H1 (cell line): ENCODE results near the gene IRAK3. TPM values are rescaled to one million over a fixed set of nuclear protein-coding genes. Genes with fewer than 3 reads are reported as not detected.

Experiments
- CTCF ChIA-PET: fragments of 300-600 bp; sonication (Branson Sonifier 250); formaldehyde crosslinking; loops from one replicate; lab custom pipeline; 2021; ENCODE audit not compliant: partially characterized antibody; lab: Charles Lee
- POLR2A ChIA-PET: fragments of 300-600 bp; sonication (Branson Sonifier 250); formaldehyde crosslinking; loops from one replicate; lab custom pipeline; 2021; ENCODE audit warnings: inconsistent platforms; ENCODE audit not compliant: partially characterized antibody; lab: Charles Lee
- DNase-seq, 2 experiments: peaks; one replicate each; pipeline versions ENCODE4 v3.0.0 to v3.0.0-alpha.2; 2010 to 2022; ENCODE audit warnings: low spot score in 2 of 2, low read depth in 1 of 2, mixed read lengths in 1 of 2
- FAIRE-seq: peaks from 2 replicates; lab custom pipeline; 2011; peaks lifted over from hg19 to GRCh38; lab: Jason Lieb, UNC
- H2AFZ ChIP-seq: 2 replicates; pipeline ENCODE4 v1.8.1; 2012; ENCODE audit warnings: low read length, inconsistent platforms
- H2AK5ac ChIP-seq: 2 replicates; pipeline ENCODE4 v1.6.1; 2013; ENCODE audit warnings: low read depth, low read length
- H2BK120ac ChIP-seq: replicated peaks from 2 replicates; pipeline ENCODE3; 2013; ENCODE audit warnings: low read depth, low read length, inconsistent platforms
- H2BK12ac ChIP-seq: 2 replicates; pipeline ENCODE4 v1.6.1; 2013; ENCODE audit warnings: low read depth, low read length
- H2BK15ac ChIP-seq: 2 replicates; pipeline ENCODE4 v1.6.1; 2013; ENCODE audit warnings: low read length
- H2BK20ac ChIP-seq: 2 replicates; pipeline ENCODE4 v1.6.1; 2013; ENCODE audit warnings: low read length
- H2BK5ac ChIP-seq: 2 replicates; pipeline ENCODE4 v1.6.1; 2013; ENCODE audit warnings: low read depth, low read length
- H3K14ac ChIP-seq: 2 replicates; pipeline ENCODE4 v1.6.1; 2013; ENCODE audit warnings: inconsistent platforms; ENCODE audit not compliant: insufficient read length
- H3K18ac ChIP-seq: 2 replicates; pipeline ENCODE4 v1.6.1; 2013; ENCODE audit warnings: low read length; ENCODE audit errors: extremely low read depth
- H3K23ac ChIP-seq: 2 replicates; pipeline ENCODE4 v1.6.1; 2013; ENCODE audit warnings: inconsistent platforms; ENCODE audit not compliant: insufficient read length
- H3K23me2 ChIP-seq: 2 replicates; pipeline ENCODE4 v1.6.1; 2013; ENCODE audit warnings: low read depth, low read length
- H3K27ac ChIP-seq: 2 replicates; pipeline ENCODE4 v1.6.1; 2011; ENCODE audit warnings: low read depth, low read length, inconsistent platforms
- H3K27me3 ChIP-seq, 4 experiments: replicated peaks in 1 of 4; 1 replicate in 1 of 4; 2 replicates in 3 of 4; pipeline versions ENCODE4 v1.6.1 to v1.8.1; 2011 to 2013; ENCODE audit warnings: low read length in 3 of 4, mild to moderate bottlenecking in 3 of 4, inconsistent platforms in 2 of 4, mixed read lengths in 2 of 4, moderate library complexity in 1 of 4; ENCODE audit not compliant: control insufficient read depth in 3 of 4, insufficient read depth in 3 of 4; ENCODE audit errors: extremely low read depth in 1 of 4
- H3K36me3 ChIP-seq, 4 experiments: 2 replicates each; pipeline versions ENCODE4 v1.6.1 to v1.8.1; 2011 to 2013; ENCODE audit warnings: mild to moderate bottlenecking in 4 of 4, low read length in 3 of 4, moderate library complexity in 2 of 4, control low read depth in 1 of 4, inconsistent platforms in 1 of 4; ENCODE audit not compliant: insufficient read depth in 4 of 4, control insufficient read depth in 2 of 4
- H3K4ac ChIP-seq: replicated peaks from 2 replicates; pipeline ENCODE3; 2013; ENCODE audit warnings: low read length, low read depth, mixed read lengths, inconsistent platforms; ENCODE audit not compliant: insufficient read length
- H3K4me1 ChIP-seq, 4 experiments: replicated peaks in 1 of 4; 1 replicate in 1 of 4; 2 replicates in 3 of 4; pipeline versions ENCODE4 v1.6.1 to v1.8.1; 2011 to 2013; ENCODE audit warnings: low read length in 3 of 4, inconsistent platforms in 2 of 4, mixed read lengths in 1 of 4; ENCODE audit not compliant: insufficient read depth in 4 of 4, control insufficient read depth in 3 of 4
- H3K4me2 ChIP-seq, 2 experiments: 2 replicates each; pipeline versions ENCODE4 v1.6.1 to v1.8.1; 2011 to 2013; ENCODE audit warnings: low read depth in 2 of 2, low read length in 2 of 2, control low read depth in 1 of 2, inconsistent platforms in 1 of 2, mild to moderate bottlenecking in 1 of 2; ENCODE audit not compliant: insufficient read depth in 1 of 2
- H3K4me3 ChIP-seq, 4 experiments: fragments of 200-600, 300-600 bp in 1 of 4; sonication (generic), shearing (Covaris generic), sonication (Bioruptor Twin) in 1 of 4; 2 replicates each; pipeline versions ENCODE4 v1.5.1 to v1.8.1; 2011 to 2016; ENCODE audit warnings: low read length in 4 of 4, low read depth in 3 of 4, control low read depth in 2 of 4, inconsistent platforms in 2 of 4, mild to moderate bottlenecking in 2 of 4, mixed read lengths in 1 of 4, moderate library complexity in 1 of 4; ENCODE audit not compliant: insufficient read depth in 2 of 4; ENCODE audit errors: extremely low read depth in 1 of 4
- H3K56ac ChIP-seq: replicated peaks from 2 replicates; pipeline ENCODE3; 2013; ENCODE audit warnings: low read depth, mild to moderate bottlenecking, mixed read lengths, low read length, inconsistent platforms; ENCODE audit not compliant: insufficient read length
- H3K79me1 ChIP-seq: 2 replicates; pipeline ENCODE4 v1.6.1; 2013; ENCODE audit warnings: low read depth, low read length, control low read depth
- H3K79me2 ChIP-seq, 2 experiments: 2 replicates each; pipeline versions ENCODE4 v1.6.1 to v1.8.1; 2012 to 2013; ENCODE audit warnings: low read length in 2 of 2, mild to moderate bottlenecking in 2 of 2, inconsistent platforms in 1 of 2; ENCODE audit not compliant: insufficient read depth in 2 of 2, control insufficient read depth in 1 of 2
- H3K9ac ChIP-seq, 4 experiments: replicated peaks in 1 of 4; 1 replicate in 1 of 4; 2 replicates in 3 of 4; pipeline versions ENCODE4 v1.6.1 to v1.8.1; 2011 to 2013; ENCODE audit warnings: low read depth in 3 of 4, low read length in 3 of 4, control low read depth in 2 of 4, mild to moderate bottlenecking in 2 of 4, moderate library complexity in 2 of 4, inconsistent platforms in 1 of 4; ENCODE audit errors: extremely low read depth in 1 of 4
- H3K9me3 ChIP-seq, 2 experiments: 2 replicates each; pipeline versions ENCODE4 v1.6.1 to v1.8.1; 2012 to 2013; ENCODE audit warnings: mild to moderate bottlenecking in 2 of 2, moderate library complexity in 2 of 2, control low read depth in 1 of 2, inconsistent platforms in 1 of 2, low read depth in 1 of 2, low read length in 1 of 2, mixed read lengths in 1 of 2; ENCODE audit not compliant: insufficient read depth in 2 of 2
- H4K20me1 ChIP-seq, 2 experiments: replicated peaks in 1 of 2; 2 replicates each; pipeline versions ENCODE3 to v1.8.1; 2011 to 2013; ENCODE audit warnings: inconsistent platforms in 2 of 2, low read length in 2 of 2, mild to moderate bottlenecking in 1 of 2; ENCODE audit not compliant: insufficient read depth in 2 of 2, control insufficient read depth in 1 of 2
- H4K5ac ChIP-seq: 2 replicates; pipeline ENCODE4 v1.6.1; 2013; ENCODE audit warnings: low read length, low read depth, mixed read lengths, inconsistent platforms; ENCODE audit not compliant: insufficient read length
- H4K8ac ChIP-seq: 2 replicates; pipeline ENCODE4 v1.8.0; 2013; ENCODE audit warnings: mild to moderate bottlenecking, moderate library complexity, low read length, inconsistent platforms; ENCODE audit not compliant: insufficient read depth; ENCODE audit errors: extremely low read depth
- H4K91ac ChIP-seq: replicated peaks from 2 replicates; pipeline ENCODE3; 2013; ENCODE audit warnings: low read length, mixed read lengths, inconsistent platforms; ENCODE audit not compliant: insufficient read length
- CBX5 ChIP-seq: fragments of 300-800, 300-1000 bp; sonication (generic); IDR thresholded peaks from 2 replicates; pipeline ENCODE4 v1.7.1; 2016; ENCODE audit warnings: antibody characterized with exemption, low read length, low read depth
- CHD1 ChIP-seq: IDR thresholded peaks from 2 replicates; pipeline ENCODE4 v1.6.1; 2012; ENCODE audit warnings: low read depth, low read length, improper control_type of control experiment
- EZH2 ChIP-seq: fragments of 200-600 bp; sonication (generic); IDR thresholded peaks from 2 replicates; pipeline ENCODE4 v1.7.1; 2012; ENCODE audit warnings: low read depth, mild to moderate bottlenecking, moderate library complexity, low read length, inconsistent platforms; ENCODE audit not compliant: severe bottlenecking
- HDAC6 ChIP-seq: IDR thresholded peaks from one replicate; pipeline ENCODE4 v1.7.1; 2012; ENCODE audit warnings: low read depth, mild to moderate bottlenecking, inconsistent platforms, low read length, moderate library complexity
- JUN ChIP-seq: IDR thresholded peaks from 2 replicates; pipeline ENCODE4 v1.6.1; 2011; ENCODE audit warnings: low read depth, mild to moderate bottlenecking, improper control_type of control experiment, low read length
- JUND ChIP-seq: IDR thresholded peaks from 2 replicates; pipeline ENCODE4 v1.6.1; 2011; ENCODE audit warnings: mild to moderate bottlenecking, improper control_type of control experiment, low read length
- PHF8 ChIP-seq: fragments of 200-600 bp; sonication (generic); conservative IDR thresholded peaks from 2 replicates; pipeline ENCODE4 v1.7.1; 2012; ENCODE audit warnings: low read depth, mild to moderate bottlenecking, inconsistent platforms, low read length, moderate library complexity
- RAD21 ChIP-seq, 2 experiments: IDR thresholded peaks in 1 of 2; conservative IDR thresholded peaks in 1 of 2; 2 replicates each; pipeline ENCODE4 v1.6.1; 2011; ENCODE audit warnings: low read depth in 2 of 2, low read length in 2 of 2, improper control_type of control experiment in 1 of 2, inconsistent platforms in 1 of 2, mild to moderate bottlenecking in 1 of 2, moderate library complexity in 1 of 2
- SIN3A ChIP-seq, 2 experiments: IDR thresholded peaks in 1 of 2; conservative IDR thresholded peaks in 1 of 2; 2 replicates each; pipeline ENCODE4 v1.6.1; 2011 to 2012; ENCODE audit warnings: low read length in 2 of 2, improper control_type of control experiment in 1 of 2, low read depth in 1 of 2, mild to moderate bottlenecking in 1 of 2
- SP2 ChIP-seq: IDR thresholded peaks from 2 replicates; pipeline ENCODE4 v1.6.1; 2012; ENCODE audit warnings: mild to moderate bottlenecking, low read length, inconsistent platforms
- SP4 ChIP-seq: IDR thresholded peaks from 2 replicates; pipeline ENCODE4 v1.6.1; 2012; ENCODE audit warnings: low read length, inconsistent platforms
- TAF1 ChIP-seq: IDR thresholded peaks from 2 replicates; pipeline ENCODE4 v1.6.1; 2011; ENCODE audit warnings: mild to moderate bottlenecking, low read depth, low read length
- YY1 ChIP-seq: IDR thresholded peaks from 2 replicates; pipeline ENCODE4 v1.6.1; 2011; ENCODE audit warnings: low read depth, mild to moderate bottlenecking, low read length
- ZNF274 ChIP-seq: IDR thresholded peaks from 2 replicates; pipeline ENCODE4 v1.7.0; 2012; ENCODE audit warnings: low read length, borderline replicate concordance; ENCODE audit errors: extremely low read depth
- WGBS, 2 experiments: shearing (Covaris generic) in 1 of 2; methylation state at CpG; one replicate each; pipeline versions ENCODE4 v1.1.6 to v1.1.7; 2013 to 2015; ENCODE audit warnings: low lambda C conversion rate in 2 of 2, mixed read lengths in 2 of 2, inconsistent platforms in 1 of 2, low coverage in 1 of 2, missing lambda C conversion rate in 1 of 2; ENCODE audit not compliant: insufficient replicate concordance in 2 of 2, insufficient coverage in 1 of 2, insufficient read length in 1 of 2; ENCODE audit errors: extremely low coverage in 1 of 2, missing lambda C conversion rate in 1 of 2; 5-methylcytosine and 5-hydroxymethylcytosine counted together
- polyA plus RNA-seq, 7 experiments: library from polyadenylated mRNA; depleted of rRNA in 3 of 7; stranded (reverse) in 5 of 7; unstranded in 2 of 7; fragments of >200 nt in 5 of 7; fragments of 200-250 nt in 2 of 7; gene quantifications; 1 replicate in 5 of 7; 2 replicates in 1 of 7; 4 replicates in 1 of 7; pipeline versions ENCODE4 v1.2.1 to v1.2.3, GENCODE V29; 2011 to 2013; ENCODE audit warnings: missing spikeins in 2 of 7, mixed read lengths in 2 of 7
- total RNA-seq: library from RNA; stranded (reverse); fragmentation: NEBNext Ultra II Directional; extraction: Animal tissue kit (Norgen Biotek cat#: 25700); gene quantifications from 2 replicates; pipeline ENCODE4 v1.2.1, GENCODE V29; 2021

IRAK3 gene
- total and polyA plus RNA-seq, 2 of the 8 experiments (the other 6 are each of a cell fraction or from before 2014, with no cell fraction given): 0.51 to 2.2 TPM

- Histone ChIP-seq H4K91ac (no peak overlapping the region), H3K9me3 (no peaks in the 10 kb centered on the region), H4K20me1 (no peaks in the 10 kb centered on the region), H3K79me2 (no peaks in the 10 kb centered on the region), H3K23ac (no peak overlapping the region), H3K36me3 (no peaks in the 10 kb centered on the region), H2BK120ac (no peak overlapping the region), H3K27ac (no peak overlapping the region), H2BK12ac (no peak overlapping the region), H3K4me3 (no peak overlapping the region), H3K18ac (no peak overlapping the region), H2AK5ac (no peak overlapping the region), H3K27me3 (peaks cover 0 to 1% (median 0%) of the 10 kb centered on the region in 4 experiments; a peak in 1 of 7 replicates), H2AFZ (no peak overlapping the region), H3K79me1 (no peaks in the 10 kb centered on the region), H3K4ac (no peak overlapping the region), H2BK15ac (no peak overlapping the region; the same call in 1 of the 2 replicates), H3K23me2 (0 out of 2 replicates have a peak, but pooled peaks cover 2% of the 10 kb centered on the region), H3K4me1 (peaks cover 0 to 11% (median 5%) of the 10 kb centered on the region in 4 experiments; a peak in 4 of 7 replicates), H2BK20ac (no peak overlapping the region), H3K14ac (no peak overlapping the region), H3K4me2 (no peak overlapping the region; a peak in 1 of 4 replicates), H3K56ac (no peak overlapping the region), H3K9ac (no peak overlapping the region), H2BK5ac (no peak overlapping the region), H4K8ac (no peak overlapping the region), H4K5ac (no peak overlapping the region)
- DNase-seq (no peak), FAIRE-seq (no peak)
- ChIA-PET CTCF (interaction anchor here (0.9 to 3.3 kb wide), 4 partner anchors 10 to 91 kb away, joined by 3 to 14 read pairs (median 6); no protein-coding TSS in a partner anchor), POLR2A (interaction anchor here (1.0 kb wide), 1 partner anchor 68 kb away, joined by 3 read pairs; no protein-coding TSS in a partner anchor)
- WGBS, 2 experiments: 96% methylated on average over 2 of the region's 2 CpGs; no CpG with 5 or more reads in 1 of the 2 experiments
- TF ChIP-seq HDAC6: no peak
- no peak for TF ChIP-seq SIN3A (conservative IDR thresholded peaks at IDR 0.05 in 1 of 2, IDR thresholded peaks at IDR 0.05 in 1 of 2; ENCODE audit: low read depth in 1 of 2, low read length in 2 of 2)
- TF ChIP-seq RAD21 (IDR thresholded peaks at IDR 0.05 in 1 of 2, conservative IDR thresholded peaks at IDR 0.05 in 1 of 2; ENCODE audit: low read depth in 2 of 2, low read length in 2 of 2): no peak
- TF ChIP-seq JUN: no peak
- no peak for TF ChIP-seq SP2
- TF ChIP-seq ZNF274: no peak
- TF ChIP-seq CBX5: no peak
- no peak for TF ChIP-seq SP4
- TF ChIP-seq TAF1: no peak
- TF ChIP-seq EZH2: no peak
- TF ChIP-seq JUND: no peak
- TF ChIP-seq CHD1: no peak
- no peak for TF ChIP-seq YY1
- no peak for TF ChIP-seq PHF8
Measured at GRCh38 chr12:66236969-66237368, 48.0 kb downstream of the IRAK3 start.
